ENCODE data around the gene TMEM50A. TPM values are rescaled to one million over a fixed set of nuclear protein-coding genes. Genes with fewer than 3 reads are reported as not detected.
A peak's percentile ranks its signal among the peaks of the same experiment; 100 is the strongest.

The TMEM50A gene
- total and polyA plus RNA-seq, 9 of the 15 experiments (the other 6 are each of a cell fraction or from before 2014, with no cell fraction given) = 43.7 to 195 (median 137) TPM

DNA sequence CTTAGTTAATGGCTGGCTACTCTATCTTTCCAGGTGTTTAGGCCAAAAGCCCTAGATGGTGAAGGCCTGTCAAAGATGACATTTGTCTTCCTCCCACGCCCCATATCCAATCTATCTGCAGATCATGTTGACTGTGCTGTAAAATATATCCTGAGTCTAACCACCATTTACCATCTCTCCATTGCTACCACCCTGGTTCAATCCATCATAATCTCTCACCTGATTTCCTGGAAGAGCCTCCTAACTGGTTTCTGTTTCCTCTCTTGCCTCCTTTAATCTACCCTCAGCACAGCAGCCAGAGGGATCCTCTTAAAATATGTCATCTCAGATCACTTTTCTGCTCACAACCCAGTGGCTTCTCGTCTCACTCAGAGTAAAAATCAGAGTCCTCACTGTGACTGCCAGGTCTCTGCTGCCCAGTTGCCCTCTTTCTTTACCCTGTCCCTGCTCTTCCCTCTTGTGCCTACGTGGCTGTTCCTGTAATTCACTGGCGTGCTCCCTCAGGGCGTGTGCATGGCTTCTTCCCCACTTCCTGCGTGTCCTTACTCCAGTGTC, 17.8 kb downstream of the TMEM50A start (continued):
- TF ChIP-seq, protein P1, sequence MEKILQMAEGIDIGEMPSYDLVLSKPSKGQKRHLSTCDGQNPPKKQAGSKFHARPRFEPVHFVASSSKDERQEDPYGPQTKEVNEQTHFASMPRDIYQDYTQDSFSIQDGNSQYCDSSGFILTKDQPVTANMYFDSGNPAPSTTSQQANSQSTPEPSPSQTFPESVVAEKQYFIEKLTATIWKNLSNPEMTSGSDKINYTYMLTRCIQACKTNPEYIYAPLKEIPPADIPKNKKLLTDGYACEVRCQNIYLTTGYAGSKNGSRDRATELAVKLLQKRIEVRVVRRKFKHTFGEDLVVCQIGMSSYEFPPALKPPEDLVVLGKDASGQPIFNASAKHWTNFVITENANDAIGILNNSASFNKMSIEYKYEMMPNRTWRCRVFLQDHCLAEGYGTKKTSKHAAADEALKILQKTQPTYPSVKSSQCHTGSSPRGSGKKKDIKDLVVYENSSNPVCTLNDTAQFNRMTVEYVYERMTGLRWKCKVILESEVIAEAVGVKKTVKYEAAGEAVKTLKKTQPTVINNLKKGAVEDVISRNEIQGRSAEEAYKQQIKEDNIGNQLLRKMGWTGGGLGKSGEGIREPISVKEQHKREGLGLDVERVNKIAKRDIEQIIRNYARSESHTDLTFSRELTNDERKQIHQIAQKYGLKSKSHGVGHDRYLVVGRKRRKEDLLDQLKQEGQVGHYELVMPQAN (IDR thresholded peaks at IDR 0.05; ENCODE audit: borderline replicate concordance) = no peak
- TF ChIP-seq, protein P2, sequence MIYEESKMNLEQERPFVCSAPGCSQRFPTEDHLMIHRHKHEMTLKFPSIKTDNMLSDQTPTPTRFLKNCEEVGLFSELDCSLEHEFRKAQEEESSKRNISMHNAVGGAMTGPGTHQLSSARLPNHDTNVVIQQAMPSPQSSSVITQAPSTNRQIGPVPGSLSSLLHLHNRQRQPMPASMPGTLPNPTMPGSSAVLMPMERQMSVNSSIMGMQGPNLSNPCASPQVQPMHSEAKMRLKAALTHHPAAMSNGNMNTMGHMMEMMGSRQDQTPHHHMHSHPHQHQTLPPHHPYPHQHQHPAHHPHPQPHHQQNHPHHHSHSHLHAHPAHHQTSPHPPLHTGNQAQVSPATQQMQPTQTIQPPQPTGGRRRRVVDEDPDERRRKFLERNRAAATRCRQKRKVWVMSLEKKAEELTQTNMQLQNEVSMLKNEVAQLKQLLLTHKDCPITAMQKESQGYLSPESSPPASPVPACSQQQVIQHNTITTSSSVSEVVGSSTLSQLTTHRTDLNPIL (CRISPR knock-in tag; IDR thresholded peaks at IDR 0.05) = no peak
- TF ChIP-seq PHF21A (IDR thresholded peaks at IDR 0.05; ENCODE audit: borderline replicate concordance, low read depth) = no peak; the same call in 1 of the 2 replicates
- TF ChIP-seq SNRNP70 (optimal IDR thresholded peaks at IDR 0.05; ENCODE audit: low read depth, low read length) = no peak
- TF ChIP-seq, protein P3, sequence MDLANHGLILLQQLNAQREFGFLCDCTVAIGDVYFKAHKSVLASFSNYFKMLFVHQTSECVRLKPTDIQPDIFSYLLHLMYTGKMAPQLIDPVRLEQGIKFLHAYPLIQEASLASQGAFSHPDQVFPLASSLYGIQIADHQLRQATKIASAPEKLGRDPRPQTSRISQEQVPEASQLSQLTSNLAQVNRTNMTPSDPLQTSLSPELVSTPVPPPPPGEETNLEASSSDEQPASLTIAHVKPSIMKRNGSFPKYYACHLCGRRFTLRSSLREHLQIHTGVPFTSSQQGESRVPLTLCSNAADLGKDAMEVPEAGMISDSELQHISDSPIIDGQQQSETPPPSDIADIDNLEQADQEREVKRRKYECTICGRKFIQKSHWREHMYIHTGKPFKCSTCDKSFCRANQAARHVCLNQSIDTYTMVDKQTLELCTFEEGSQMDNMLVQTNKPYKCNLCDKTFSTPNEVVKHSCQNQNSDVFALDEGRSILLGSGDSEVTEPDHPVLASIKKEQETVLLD (IDR thresholded peaks at IDR 0.05) = 0 out of 2 replicates have a peak, but pooled peaks have one; percentile 50
- 0 out of 2 replicates have a peak, but pooled peaks have one; percentile 45 for TF ChIP-seq FOXJ2 (tag; IDR thresholded peaks at IDR 0.05)
- no peak for TF ChIP-seq ZFX (CRISPR knock-in tag; IDR thresholded peaks at IDR 0.05)
- TF ChIP-seq TCF3 (CRISPR knock-in tag; IDR thresholded peaks at IDR 0.05) = peak; percentile 76
- TF ChIP-seq ZNF551 (CRISPR knock-in tag; IDR thresholded peaks at IDR 0.05) = no peak
- no peak for TF ChIP-seq ELF4 (CRISPR knock-in tag; IDR thresholded peaks at IDR 0.05)
- no peak for TF ChIP-seq MYBL2 (IDR thresholded peaks at IDR 0.05; ENCODE audit: low read depth)
- no peak for TF ChIP-seq MYBL2 (CRISPR knock-in tag; IDR thresholded peaks at IDR 0.05; ENCODE audit: borderline replicate concordance)
- TF ChIP-seq GTF2A2 (tag; IDR thresholded peaks at IDR 0.05) = no peak
